Stimulated activated CD4-positive, alpha-beta T cell treated with anti-CD3 and anti-CD28 coated beads, TNF-alpha, amount 100 ng/mL, for 24 hours (primary cell): ENCODE measurements around the gene TP53I11.

Experiments used
- DNase-seq, 3 experiments: peaks; one replicate each; pipeline ENCODE4 v3.0.0-alpha.2; 2020; ENCODE audit warnings: low read depth in 3 of 3

Gene TP53I11

DNA sequence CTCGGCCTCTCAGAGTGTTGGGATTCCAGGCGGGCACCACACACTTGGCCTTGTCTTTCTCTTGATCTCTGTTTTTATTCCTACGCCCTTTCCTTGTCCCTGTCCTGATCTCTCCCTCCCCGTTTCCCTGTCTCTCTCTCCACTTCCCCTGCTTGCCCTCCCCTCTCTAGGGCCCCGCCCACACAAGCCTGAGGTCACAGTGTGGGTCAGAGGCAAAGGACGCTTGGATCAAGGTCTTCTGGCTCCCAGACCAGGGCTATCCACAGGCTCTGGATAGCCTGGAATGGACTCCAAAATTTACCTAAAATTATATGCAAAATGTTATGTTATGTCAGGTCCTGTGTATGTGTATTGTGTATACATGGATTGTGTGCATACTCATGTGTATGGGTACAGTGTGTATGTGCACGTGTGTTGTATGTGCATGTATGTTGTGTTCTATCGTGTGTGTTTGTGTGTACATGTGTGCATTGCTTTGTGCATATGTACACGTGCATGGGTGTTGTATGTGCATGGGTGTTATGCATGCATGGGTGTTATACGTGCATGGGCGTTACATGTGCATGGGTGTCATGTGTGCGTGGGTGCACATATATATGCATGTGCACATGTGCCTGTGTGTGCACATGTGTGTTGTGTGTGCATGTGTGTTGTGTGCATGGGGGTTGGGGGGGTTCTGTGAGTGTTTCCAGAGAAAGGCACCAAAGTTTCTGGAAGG lies 38.3 kb downstream of the TP53I11 start:
- no peak for DNase-seq

DNA sequence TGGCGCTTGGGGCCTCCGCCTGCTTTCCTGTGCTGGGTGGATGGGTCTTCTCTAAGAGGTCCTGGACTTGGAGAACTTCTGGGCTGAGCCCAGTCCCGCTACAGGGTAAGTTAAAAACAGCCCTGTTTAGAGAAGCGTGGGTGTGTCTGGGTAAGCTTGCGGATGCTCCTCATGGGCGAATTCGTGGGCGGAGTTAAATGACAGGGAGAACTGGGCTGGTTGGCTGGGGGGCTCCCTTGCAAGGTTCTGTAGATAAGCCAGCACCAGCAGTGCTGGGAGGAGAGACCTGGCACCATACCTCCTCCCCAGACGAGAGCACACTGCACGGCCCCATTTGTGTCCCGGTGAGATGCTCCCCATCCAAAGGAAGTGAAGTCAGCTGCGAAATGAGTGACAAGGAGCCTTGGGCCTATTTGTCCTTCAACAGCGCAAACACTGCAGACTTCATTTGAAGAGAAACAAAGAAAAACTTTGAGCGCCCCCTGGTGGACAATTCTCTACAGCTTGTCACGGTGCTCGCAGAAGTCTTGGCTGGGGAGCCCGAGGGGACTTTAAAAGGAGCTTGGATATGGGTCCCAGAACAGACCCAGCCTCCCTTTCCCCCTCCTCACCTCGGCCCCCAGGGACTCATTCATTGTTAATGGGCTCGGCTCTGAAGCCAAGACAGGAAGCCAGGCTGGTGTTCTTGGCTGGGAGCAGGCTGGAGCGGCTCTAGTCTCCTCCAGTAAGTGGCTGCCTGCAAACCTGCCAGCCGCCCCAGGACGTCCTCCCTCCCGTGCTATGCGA lies 39.5 kb downstream of the TP53I11 start:
- peak; percentile 77 to 83 (median 77) for DNase-seq

- DNase-seq, result no peak
These were observed 40.1 kb downstream of the TP53I11 start for GRCh38 chr11:44910591-44910990.

GRCh38 chr11:44909557-44909956 lies 41.1 kb downstream of the TP53I11 start:
- DNase-seq, result no peak

GRCh38 chr11:44906649-44907048 lies 44.0 kb downstream of the TP53I11 start:
- no peak for DNase-seq

DNA sequence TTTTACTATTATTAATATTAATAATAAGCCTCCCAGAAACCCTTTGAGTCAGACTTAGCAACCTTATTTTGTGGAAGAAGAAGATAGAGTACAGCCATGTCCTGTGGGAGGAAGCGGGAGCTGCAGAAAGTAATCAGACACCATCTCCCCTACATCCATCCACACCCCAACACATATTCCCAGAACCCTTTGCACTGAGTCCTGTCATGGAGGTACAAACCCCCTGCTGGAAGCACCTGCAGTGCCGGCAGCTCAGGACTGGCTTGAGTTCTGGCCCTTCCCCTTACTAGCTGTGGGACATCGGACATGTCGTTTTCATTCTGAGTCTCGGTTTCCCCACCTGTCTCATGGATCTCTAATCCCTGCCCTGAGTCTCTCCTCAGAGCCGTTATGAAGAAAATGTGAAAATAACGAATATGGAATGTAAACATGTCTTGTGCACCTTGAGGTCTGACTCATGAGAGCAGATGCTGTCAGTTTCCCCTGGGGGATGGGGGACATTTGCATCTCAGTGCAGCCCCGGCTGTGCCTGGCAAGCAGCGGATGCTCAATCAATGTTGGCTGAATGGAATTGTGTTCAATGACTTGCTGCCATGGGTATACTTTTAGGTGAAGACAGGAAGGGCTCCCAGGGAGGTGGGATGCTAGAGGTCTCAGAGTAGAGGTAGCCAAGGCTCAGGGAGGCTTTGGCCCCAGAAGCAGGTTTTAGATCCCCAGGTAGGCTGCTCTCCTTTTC lies 45.4 kb downstream of the TP53I11 start:
- no peak for DNase-seq

DNA sequence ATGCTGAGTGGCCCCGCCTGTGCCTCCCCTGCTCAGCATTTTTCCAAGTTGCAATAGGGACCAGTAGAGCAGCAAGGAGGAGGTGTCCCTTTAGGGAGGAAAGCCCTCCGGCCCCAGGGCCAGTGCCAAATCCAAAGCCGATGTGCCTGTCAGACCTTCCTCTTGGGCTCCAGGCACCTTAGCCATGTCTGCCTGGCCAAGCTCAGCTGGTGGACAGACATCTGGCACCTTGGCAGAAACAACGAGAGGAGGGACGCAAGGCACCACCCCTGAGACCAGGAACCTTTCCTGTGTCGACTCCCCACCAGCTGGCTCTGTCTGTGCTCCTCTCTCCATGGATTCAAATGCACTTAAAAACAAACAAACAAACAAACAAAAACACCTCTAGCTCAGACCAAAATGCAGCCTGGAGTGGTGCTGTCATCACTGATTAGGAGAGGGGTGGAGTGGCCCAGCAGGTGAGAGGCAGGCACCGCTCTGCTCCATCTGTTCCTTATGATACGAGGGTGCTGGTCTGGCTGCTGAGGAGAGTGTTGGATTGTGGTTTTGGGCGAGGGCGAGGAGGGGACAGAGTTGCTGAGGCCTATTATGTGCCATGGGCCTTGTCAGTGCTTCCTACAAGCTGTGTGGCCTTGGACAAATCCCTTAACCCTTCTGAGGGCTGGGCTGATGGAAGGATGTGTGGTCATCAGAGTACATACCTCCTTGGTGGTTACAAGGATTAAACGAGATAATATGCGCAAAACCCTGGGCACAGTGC lies 46.2 kb downstream of the TP53I11 start:
- DNase-seq, result no peak

GRCh38 chr11:44903518-44903917 lies 47.2 kb downstream of the TP53I11 start:
- DNase-seq, result no peak

DNA sequence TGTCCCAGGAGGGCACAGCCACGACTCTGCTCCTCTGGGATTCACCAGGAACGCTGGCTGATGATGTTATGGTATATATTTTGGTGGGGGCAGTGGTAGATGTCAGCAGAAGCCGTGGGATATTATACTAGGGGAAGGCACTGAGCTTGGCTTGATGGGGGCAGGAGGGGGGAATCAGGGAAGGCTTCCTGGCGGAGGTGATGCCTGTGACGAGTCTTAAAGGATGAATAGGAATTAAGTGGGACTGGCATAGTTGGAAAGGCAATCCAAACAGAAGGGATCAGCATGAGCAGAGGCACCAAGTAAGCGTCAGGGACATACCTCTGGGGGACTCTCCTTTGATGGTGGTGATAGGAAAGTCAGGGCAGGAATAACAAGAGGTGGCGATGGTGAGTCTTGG lies 47.6 kb downstream of the TP53I11 start:
- no peak for DNase-seq

- no peak for DNase-seq
These were observed 48.9 kb downstream of the TP53I11 start for GRCh38 chr11:44901786-44902185.

- DNase-seq, result no peak
These were observed 49.5 kb downstream of the TP53I11 start for GRCh38 chr11:44901120-44901633.

DNA sequence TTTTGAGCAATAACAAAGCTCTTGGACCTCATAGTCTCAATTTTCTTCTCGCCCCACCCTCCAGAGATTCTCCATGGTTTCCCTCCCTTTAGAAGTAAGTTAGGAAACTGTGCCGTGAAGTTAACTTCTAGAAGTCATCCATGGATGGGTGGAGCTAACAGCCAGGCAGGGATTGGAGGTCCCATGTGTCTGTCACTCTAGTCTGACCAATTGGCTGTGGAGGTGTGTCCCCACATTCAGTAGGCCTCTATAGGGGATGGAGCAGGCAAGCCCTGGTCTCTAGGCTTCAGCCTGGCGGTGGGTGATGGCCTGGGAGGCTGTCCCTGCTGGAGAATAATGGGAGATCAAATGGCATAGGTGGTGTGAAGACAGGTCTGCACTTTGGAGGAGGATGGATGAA lies 50.7 kb downstream of the TP53I11 start:
- peak in 1 of 3 experiments; percentile 43 for DNase-seq

- peak; percentile 18 to 62 (median 26) for DNase-seq
These were observed 56.7 kb downstream of the TP53I11 start for GRCh38 chr11:44893846-44894617.

DNA sequence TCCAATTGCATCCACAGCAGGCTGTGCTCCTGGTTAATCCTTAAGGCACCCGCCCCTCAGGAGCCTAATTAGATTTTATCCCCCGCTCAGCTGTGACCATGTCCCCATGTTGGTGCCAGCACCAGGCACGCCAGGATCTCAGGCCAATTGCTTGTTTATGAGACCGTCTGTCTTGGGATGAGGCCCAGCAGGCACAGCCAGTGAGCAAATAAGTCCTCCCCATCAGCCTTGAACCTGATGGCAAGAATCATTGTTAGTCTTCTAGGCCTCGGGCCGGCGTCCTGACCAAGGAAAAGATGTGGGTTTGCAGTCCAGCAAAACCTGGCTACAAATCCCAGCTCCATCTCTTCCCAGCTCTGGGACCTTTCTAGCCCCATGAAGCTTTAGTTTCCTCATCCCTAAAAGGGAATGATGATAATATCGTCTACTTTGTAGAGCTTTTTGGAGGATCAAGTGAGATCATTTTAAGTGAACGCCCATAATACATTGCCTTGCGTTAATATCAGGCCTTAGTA lies 57.3 kb downstream of the TP53I11 start:
- DNase-seq, result no peak

DNA sequence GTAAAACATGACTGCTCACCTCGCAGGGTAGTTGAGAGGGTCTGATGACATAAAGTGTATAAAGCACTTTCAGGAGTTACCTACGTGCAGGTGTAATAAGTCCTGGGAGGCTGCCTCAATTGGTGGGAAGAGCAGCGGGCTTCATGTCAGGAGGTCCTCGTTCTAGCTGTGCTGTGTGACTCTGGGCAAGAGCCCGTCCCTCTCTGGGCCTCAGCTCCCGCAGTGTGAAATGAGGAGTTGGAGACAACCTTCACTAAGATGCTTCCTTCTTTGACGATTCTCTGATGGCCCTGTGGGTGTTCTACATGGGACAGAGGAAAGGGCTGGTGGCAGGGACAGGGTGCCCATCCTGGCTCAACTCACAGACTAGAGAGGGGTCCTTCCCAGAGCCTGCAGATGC lies 57.8 kb downstream of the TP53I11 start:
- DNase-seq, result no peak

DNA sequence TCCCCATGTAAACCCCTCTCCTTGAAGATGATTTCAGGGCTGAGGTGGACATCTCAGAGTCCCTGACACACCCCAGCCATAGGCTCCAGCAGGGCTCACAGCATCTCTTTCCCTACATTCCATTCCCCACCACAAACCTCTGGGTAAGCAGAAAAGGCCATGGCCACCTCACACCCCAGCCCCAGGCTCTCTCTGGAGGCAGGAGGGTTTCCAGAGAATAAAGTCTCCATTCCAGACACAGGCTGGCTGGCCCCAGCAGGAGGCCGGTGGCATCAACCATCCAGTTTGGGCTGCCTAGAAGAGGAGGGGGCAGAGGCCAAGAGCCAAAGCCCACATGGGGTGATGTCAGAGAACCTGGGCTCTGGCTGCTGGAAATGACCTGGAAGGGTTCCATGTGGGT lies 61.4 kb downstream of the TP53I11 start:
- DNase-seq, result no peak

DNA sequence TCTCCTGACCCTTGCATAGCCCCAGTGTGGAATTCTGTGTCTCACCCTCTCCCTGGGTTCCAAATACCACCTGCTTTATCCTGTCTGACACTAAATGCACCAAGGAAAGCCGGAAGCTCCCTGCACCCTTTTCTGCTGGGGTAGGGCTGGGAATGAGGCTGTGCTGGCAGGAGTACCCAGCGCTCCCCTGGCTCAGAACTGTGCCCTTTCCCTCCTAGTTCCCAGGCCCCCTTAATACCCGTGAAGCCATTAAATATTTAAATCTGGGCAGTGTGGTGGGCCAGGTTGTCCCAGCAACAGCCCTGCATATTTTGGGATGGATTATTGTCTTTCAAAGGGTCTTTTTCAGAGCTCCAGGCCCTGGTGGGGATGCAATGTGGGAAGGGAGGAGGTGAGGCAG lies 63.0 kb downstream of the TP53I11 start:
- no peak for DNase-seq

- DNase-seq, result no peak
These were observed 63.9 kb downstream of the TP53I11 start for GRCh38 chr11:44886790-44887140.

DNA sequence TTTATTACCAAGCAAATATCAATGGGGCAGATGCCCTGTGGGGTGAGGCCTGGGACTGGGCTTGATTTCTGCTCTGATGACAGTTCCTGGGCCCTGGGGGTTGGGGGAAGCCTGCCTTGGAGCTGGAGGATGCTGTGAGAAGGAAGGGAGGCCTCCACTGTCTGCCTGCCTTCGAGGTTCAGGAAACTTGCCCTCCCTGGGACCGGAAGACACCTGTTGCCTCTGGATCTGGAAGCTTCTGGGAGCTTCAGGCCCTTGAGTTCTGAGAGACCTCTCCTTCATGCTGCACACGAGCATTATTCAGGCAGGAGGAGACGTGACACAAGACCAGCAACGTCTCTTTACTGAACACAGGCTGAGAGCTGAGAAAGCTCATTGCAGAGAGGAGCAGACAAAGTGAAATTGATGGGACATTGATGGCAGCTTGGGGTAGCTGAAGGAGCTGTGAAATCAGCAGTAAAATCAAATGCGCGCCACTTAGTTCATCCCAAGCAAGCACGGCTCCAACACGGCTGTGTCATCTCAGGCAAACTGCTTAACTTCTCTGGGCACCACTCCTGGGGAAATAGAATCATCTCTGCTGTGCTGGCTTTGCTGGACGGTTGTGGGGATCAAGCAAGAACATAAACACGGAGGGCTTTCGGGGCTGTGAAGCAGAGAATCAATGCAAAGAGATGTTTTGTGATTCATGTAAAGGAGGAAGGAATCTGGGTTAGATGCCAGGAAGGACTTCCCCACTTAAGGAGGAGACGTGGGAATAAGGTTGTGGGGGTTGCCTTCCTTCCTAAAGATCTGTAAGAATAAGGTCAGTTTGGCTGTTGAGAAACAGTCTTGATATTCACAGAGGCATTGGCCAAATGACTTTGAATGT lies 64.5 kb downstream of the TP53I11 start:
- DNase-seq, result no peak
